Stimulated activated CD4-positive, alpha-beta T cell treated with anti-CD3 and anti-CD28 coated beads, Interleukin-2, amount 100 ng/mL, for 4 hours (primary cell): Measurements from ENCODE around the gene ZNF444.
"Not testable (repeated sequence)": the region's sequence is repeated elsewhere in the genome, so short reads cannot be mapped to it uniquely, and the experiment has no call there.

ENCODE experiments used
- DNase-seq: peaks from one replicate; pipeline ENCODE4 v3.0.0-alpha.2; 2020; ENCODE audit warnings: low read depth

Gene ZNF444

DNA sequence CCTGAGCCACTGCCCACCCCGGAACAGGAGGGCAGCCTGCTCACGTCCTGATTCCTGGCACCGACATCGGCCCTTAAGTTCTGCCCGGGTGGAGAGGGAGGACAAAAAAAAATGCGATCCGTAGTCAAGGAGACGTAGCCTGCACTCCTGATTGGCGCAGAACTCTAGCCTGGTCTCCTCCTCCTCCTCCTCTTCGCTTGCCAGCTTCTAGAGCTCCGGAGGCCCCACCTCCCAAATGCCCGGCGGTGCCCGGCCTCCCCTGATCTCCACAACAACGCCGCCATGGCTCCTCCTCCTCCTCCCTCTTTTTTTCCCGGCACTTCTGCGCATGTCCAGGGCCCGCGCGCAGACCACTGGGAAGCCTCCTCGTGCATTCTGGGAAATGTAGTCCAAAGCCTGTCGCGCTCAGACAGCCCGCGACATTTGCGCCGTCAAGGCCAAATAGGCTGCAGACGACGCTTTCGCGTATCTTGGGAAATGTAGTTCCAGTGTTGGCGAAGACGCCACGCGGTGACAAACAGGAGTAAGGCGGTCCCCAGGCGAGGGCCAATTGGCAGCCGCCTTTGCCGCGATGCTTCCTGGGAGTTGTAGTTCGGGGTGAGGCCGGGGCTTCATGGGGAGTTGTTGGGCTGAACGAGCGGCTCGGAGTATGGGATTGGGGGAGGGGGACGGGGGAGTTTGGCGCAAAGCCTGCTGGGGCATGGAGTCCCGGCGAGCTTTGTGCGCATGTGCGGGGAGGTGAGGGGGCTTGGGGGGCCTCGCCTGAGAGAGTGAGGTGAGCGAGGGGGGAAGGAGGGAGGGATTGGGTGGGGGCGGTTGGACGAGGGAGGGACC lies at the start of gene ZNF444:
Gene ZNF444 (plus strand): TSS at position 705 of the 834 bp plus-strand sequence. CDS start 5,625 bp downstream, outside the sequence.
- DNase-seq, result peak; percentile 100

DNA sequence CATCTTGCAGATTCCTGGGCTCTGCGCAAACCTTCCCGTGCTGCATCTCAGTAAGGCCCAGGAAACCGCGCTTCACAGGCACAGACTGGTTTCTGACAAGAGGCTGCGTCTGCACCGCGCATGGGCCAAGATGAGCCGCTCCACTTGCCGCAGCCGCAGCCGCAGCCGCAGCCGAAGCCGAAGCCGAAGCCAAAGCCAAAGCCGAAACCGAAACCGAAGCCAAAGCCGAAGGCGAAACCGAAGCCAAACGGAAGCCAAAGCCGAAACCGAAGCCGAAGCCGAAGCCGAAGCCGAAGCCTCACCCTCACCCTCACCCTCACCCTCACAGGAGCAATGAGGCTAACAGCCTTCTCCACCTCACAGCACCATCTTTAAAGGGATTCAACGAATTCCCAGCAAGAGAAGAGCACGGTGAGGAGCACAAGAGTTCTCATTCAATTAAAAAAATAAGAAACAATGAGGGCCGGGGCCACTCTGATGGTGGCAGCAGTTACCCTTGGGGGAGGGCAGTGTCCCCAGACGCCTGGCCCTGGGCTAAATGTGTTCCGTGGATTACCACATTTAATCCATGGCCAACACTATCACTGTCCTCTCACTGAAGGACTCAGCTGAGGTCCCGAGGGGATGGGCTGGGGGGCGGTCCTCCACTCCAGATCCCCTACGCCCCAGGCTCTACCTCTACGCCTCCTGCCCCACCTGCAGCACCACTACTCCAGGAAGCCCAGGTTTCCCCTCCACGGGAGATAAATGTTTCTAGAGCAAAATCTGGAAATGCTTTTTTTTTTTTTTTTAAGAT lies 49.1 kb upstream of the ZNF444 start:
- no peak for DNase-seq

DNA sequence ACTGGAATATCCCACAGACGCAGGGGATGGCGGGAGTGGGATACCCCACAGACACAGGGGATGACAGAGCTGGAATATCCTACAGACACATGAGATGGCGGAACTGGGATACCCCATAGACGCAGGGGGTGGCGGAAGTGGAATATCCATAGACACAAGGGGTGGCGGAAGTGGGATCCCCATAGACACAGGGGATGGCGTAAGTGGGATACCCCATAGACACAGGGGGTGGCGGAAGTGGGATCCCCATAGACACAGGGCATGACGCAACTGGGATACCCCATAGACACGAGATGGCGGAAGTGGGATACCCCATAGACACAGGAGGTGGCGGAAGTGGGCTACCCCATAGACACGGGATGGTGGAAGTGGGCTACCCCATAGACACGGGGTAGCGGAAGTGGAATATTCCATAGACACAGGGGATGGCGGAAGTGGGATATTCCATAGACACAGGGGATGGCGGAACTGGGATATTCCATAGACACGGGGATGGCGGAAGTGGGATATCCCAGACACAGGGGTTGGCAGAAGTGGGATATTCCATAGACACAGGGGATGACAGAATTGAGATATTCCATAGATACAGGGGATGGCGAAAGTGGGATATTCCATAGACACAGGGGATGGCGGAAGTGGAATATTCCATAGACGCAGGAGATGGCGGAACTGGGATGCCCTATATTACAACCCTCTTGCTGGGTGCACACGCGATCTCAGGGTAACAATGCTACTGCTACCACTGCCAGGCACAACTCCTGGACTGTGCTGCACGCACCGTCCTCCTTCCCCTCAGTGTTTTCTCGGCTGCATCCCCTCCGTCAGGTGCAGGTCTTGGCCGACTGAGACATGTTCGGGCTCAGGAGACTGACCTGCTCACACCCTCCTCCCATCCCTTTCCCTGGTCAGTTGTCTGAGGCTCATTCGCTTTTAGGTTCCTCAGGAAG lies 48.1 kb upstream of the ZNF444 start:
- no peak for DNase-seq

DNA sequence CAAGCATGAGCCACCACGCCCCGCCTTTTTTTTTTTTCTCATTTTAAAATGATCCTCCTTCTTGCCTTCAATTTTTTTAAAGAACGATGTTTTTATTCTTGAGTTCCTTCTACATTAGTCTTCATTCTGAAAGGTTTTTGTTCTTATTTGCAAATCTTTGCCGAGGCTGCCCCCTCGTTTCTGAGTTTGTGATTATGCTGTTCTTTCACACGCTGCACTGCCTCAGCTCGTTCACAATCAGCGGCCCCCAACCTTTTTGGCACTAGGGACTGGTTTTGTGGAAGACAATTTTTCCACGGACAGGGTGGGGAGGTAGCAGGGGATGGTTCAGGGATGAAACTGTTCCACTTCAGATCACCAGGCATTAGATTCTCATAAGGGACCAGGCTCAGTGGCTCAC lies 46.6 kb upstream of the ZNF444 start:
- no peak for DNase-seq

DNA sequence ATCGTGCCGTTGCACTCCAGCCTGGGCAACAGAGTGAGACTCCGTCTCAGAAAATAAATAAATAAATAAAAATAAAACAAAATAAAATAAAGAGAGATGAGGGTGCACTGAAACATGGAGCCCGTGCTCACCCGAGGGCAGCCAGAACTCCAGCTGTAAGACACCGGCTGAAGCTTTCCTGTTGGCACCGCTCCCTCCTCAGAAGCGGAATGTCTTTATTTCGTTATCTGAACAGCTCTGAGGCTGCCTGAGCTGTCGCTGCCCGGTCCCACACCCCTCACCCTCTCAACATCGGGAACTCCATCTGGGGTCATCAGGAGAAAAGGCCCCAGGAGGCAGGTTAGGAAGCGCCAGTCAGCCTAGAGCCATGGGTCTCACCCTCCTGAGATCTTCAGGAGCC lies 44.4 kb upstream of the ZNF444 start:
- DNase-seq, result no peak

DNA sequence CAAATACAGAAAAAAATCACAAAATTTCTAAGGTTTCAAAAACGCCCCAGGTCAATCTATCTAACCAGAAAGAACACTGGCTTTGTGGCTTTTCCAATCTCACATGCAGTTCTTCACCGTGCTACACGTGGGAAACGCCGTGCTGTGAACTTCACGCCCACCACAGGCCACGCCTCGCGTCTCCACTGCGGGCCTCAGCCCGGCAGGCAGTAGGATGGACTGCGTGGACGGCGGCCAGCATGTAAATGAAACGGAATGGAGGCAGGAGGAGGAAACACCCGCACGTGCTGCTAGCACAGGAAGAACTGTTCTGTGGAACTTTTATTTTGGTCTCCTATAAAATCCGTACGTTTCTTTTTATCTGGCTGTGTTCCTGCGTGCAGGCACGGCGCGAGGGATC lies 43.8 kb upstream of the ZNF444 start:
- no peak for DNase-seq

DNA sequence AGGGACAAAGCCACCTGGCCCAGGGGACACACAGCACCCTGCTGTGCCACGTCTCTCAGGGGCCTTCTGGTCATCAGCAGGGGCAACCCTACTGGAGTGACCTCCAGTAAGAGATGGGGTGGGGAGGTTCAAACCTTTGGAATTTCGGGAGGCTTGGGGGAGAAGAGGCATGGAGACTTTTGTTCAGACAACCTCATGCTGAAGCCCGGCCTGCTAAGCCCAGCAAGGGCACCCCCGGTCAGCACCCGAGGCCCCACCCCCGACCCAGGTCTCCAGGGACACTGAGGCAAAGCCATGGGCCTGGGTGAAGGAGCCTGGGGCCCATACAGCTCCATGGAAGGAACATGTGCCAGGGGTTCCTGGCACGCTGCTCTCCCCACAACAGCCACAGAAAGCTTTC lies 43.3 kb upstream of the ZNF444 start:
- DNase-seq, result no peak

DNA sequence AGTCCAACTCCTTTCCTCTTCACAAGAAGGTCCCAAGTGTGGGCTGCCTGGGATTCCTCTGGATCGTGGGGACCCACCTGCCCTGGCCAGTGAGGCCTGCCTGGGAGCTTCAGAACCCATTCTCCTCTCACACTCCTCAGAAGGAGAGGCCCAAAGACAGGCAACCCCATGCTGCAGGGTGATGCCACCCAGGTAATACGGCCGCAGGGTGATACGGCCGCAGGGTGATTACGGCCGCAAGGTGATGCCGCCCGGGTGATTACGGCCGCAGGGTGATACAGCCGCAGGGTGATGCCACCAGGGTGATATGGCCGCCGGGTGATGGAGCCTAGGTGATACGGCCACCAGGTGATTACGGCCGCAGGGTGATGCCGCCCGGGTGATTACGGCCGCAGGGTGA lies 42.9 kb upstream of the ZNF444 start:
- not testable (repeated sequence) for DNase-seq

DNA sequence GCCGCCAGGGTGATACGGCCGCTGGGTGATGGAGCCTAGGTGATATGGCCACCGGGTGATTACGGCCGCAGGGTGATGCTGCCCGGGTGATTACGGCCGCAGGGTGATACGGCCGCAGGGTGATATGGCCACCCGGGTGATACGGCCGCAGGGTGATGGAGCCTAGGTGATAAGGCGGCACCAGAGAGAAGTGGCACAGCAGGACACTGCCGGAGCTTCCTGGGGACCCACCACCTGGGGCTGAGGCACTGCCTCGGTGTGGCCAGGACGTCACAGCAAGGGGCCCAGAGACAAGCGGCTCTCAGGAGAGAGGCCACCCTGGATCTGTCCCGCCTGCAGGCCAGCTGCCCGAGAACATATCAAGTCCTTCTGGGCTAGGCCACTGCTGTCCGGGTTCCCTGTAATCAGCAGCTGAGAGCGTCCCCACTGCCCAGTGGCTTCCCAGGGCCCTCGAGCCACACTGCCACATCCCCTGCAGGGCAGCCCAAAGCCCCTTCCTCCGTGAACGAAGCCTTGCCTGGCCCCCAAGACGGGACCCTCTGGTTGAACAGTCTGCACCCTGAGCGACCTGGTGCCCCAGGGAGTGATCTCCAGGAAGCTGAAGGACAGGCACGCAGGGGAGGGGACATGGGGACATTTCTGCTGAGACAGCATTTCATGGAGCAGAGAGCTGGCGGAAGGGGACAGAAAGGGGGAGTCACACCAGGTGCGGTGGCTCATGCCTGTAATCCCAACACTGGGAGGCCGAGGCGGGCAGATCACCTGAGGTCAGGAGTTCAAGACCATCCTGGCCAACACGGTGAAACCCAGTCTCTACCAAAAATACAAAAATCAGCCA lies 42.1 kb upstream of the ZNF444 start:
- no peak for DNase-seq

DNA sequence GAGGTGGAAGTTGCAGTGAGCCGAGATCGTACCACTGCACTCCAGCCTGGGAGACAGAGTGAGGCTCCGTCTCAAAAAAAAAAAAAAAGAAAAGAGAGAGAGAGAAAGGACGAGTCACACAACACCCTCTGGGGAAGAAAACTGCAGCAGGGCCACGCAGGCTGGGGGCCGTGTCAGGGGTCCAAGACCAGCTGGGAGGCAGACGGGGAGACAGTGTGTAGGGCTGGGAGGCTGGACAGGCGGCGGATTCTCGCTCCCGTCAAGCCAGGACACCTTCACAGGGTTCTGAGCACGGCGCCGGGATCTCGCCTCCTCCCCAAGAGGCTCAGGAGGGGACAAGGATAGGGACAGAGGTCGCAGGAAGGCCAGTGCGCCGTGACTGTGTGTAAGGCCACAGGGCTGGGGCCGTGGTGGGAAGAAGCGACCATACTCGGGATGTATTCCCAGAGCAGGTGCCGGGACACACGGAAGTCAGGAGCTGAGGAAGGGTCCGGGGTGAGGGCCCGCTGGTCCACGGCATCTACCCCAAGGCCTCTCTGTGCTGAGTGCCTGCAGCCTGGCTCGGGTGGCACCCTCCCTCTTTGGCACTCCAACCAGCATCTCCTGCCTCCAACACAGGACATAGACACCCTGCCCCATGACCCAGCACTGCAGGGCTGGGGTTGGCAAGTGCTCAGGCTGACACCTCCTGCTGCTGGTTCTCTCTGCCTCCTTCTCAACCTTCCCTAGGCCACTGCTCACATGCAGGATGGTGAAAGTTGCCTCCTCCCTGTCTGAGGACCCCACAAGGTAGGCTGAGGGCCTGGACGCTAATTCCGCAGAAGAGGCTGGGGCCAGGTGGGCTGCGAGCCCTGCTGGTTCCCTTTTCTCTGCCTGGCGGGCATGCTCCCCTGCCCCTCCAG lies 41.2 kb upstream of the ZNF444 start:
- no peak for DNase-seq

DNA sequence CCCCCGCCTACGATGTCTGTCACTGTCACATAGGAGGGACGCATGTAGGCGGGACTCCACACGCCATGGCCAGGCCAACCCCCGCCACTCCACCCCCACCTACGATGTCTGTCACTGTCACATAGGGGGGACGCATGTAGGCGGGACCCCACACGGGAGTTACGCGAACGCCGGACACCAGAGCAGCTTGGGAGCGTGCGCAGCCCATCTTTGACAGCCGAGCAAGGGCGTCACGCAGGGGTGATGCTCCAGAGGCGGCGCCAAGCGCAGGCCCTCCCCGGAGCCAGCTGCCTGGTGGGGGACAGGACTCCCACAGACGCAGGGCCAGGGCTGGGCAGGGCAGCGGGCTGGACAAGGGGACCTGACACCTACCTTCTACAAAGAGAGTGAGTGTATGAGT lies 40.0 kb upstream of the ZNF444 start:
- no peak for DNase-seq

DNA sequence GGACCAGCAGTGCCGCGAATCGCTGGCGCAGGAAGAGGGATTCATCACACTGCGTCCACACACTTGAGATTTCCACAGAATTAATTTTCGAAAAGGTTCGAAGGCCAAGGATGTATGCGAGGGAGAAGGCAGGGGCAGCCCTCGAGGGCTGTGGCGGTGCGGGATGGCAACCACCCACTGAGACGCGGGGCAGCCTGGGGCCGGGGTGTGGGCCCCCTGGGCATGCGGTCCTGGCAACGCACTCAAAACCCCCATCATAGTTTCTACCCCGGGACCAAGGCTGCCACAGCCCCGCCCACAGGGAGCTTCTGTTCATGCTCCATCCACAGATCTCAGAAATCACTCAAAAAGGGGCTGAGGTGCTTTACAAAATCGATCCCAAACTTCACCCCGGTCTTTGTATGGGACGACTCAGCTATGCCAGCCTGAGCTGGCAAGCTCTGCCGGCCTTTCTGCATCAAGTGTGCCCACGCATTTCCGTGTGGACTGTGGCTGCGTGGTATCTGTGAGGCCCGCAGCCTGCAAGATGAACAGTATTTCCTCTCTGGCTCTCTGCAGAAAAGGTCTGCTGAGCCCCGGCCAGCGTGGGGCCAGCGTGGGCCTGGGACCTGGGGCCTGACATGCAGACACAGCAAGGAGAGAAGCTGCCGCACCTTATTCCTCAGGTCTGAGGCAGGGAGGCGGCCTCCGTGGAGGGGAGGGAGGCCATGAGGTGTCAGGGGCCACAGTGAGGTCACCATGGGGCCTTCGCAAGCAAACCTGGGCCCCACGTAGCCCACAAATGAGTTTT lies 39.1 kb upstream of the ZNF444 start:
- DNase-seq, result no peak

DNA sequence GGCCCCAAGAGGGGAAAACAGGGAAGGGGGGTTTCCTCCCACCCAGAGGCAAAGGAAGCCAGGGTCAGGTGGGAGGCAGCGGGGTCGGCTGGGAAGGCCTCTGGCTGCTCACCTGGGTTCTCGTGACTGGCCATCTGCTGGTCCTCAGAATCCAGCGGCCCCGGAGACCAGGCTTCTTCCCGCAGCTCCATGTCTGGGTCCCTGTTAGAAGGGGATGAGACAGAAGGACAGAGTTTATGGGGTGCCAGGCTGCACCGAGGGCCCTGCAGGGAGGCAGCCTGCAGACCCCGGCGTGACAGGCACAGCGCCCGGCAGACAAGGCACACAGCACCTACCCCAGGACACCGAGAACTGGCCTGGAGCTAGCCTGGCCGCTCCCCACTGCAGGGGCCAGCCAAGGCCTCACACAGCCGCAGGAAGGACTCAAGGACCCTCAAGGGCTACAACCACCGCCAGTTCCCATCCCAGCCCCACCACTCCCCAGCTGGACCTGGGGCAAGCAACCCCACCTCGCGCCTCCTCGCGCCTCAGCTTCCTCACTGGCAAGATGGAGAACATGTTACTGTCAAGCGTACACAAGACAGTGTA lies 38.0 kb upstream of the ZNF444 start:
- DNase-seq, result no peak

DNA sequence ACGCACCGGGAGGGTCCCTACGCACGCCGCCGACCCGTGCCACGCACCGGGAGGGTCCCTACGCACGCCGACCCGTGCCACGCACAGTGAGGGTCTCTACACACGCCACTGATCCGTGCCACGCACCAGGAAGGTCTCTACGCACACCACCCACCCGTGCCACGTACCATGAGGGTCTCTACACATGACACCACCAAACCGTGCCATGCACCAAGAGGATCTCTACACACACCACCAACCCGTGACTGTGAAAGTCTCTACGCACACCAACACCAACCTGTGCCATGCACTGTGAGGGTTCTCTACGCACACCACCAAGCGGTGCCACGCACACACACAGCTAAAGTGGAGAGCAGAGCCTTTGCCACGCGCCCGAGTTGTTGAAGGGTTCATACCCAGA lies 36.7 kb upstream of the ZNF444 start:
- DNase-seq, result no peak

DNA sequence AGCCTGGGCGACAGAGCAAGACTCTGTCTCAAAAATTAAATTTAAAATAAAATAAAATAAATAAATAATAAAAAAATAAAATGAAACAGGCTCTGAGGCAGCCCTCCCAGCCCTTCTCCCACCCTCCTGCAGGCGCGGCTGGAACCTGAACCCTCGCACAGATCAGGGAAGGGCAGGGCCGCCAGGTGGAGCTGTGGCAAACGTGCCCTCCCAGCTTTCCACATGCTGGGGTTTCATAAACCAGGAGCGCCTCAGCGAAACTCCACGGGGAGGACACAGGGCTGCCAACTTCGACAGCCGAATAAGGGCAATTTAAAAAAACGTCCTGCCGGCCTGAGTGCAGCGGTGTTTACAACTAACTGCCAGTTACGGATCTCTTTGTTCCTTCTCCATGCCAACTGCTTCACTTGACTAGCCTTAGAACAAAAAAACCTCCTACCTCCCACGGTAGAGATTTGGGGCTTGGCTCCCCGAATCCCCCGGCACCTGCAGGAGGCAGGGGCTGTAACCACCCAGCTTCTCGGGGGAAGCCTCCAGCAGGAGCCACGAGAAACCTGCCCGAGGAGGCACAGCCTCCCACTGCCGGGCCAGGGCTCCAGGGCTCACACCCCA lies 35.9 kb upstream of the ZNF444 start:
- peak; percentile 24 for DNase-seq

DNA sequence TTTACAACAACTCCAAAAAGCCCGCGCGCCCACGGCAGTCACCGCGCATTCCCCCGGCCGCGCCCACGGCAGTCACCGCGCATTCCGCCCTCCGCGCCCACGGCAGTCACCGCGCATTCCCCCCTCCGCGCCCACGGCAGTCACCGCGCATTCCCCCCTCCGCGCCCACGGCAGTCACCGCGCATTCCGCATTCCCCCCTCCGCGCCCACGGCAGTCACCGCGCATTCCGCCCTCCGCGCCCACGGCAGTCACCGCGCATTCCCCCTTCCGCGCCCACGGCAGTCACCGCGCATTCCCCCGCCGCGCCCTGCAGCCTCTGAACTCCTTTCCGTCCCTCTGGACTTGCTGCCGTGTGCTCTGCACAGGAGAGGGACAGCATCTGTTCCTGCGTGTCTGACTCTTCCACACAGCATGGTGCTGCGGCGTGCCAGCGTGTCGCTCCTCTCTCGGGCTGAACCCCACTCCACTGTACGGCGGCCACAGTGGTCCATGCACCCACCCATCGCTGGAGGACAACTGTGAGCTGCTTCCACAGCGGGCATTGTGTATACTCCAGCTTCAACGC lies 35.2 kb upstream of the ZNF444 start:
- not testable (repeated sequence) for DNase-seq

DNA sequence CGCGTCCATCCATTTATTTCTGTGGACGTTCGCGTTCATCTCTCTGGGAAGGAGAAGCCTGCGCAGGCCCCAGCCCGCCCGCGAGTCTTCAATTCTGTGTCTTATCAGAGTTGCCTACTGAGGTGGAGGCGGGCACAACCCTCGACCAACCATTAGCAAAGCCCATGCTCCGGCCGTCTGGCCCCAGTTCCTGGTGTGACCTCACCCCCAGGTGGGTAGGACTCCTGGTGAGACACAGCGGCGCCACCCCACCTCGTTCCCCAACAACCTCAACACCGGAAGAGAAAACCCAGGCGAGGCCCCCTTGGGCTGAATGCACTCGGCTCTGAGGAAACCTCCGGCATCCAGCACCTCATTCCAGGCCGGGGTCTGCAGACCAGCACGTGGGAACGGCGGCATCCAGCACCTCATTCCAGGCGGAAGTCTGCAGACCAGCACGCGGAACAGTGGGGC lies 34.7 kb upstream of the ZNF444 start:
- DNase-seq, result no peak

DNA sequence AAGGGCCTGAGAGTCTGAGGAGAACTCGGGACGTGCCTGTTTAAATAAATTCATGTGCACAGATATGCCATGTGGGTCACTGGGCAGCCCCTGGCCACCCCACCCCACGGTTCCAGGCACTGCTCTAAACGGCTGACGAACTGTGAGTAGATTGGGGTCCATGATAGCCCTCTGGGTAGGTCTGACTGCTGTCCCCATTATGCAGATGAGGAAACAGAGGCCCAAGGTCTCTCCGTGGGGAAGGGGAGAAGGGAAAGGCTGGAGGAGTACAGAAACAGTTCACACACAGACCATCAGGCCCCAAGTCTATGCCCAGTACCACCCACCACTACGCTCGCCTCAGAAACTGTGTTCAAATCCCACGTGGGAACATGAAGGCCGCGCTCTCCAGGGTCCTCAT lies 34.1 kb upstream of the ZNF444 start:
- no peak for DNase-seq
